HEK293 (cell line): ENCODE measurements around the gene UGT1A3.

Experiments
- CTCF ChIA-PET: fragments of 350-600 bp; formaldehyde crosslinking; extraction: SDS; loops from one replicate; lab custom pipeline; 2021; ENCODE audit warnings: antibody characterized with exemption; lab: Yijun Ruan, JAX
- POLR2A ChIA-PET: fragments of 300-600 bp; formaldehyde crosslinking; extraction: SDS; loops from one replicate; lab custom pipeline; 2020; ENCODE audit warnings: antibody characterized with exemption, inconsistent platforms; lab: Yijun Ruan, JAX
- H3K27ac ChIP-seq: fragments of 200-500 bp; sonication (Bioruptor generic); 2 replicates; pipeline ENCODE4 v1.5.1; 2014; ENCODE audit warnings: low read depth, low read length, control low read depth, inconsistent platforms; ENCODE audit errors: extremely low read depth
- H3K36me3 ChIP-seq, 2 experiments: fragments of 200-500 bp in 1 of 2; sonication (Bioruptor generic) in 1 of 2; 1 replicate in 1 of 2; 2 replicates in 1 of 2; pipeline ENCODE4 v1.5.1; 2014 to 2017; ENCODE audit warnings: inconsistent platforms in 2 of 2, low read length in 2 of 2; ENCODE audit not compliant: control insufficient read depth in 2 of 2, insufficient read depth in 1 of 2
- H3K4me1 ChIP-seq: fragments of 200-500 bp; sonication (Bioruptor generic); 2 replicates; pipeline ENCODE4 v1.5.1; 2014; ENCODE audit warnings: mild to moderate bottlenecking, low read length, inconsistent platforms; ENCODE audit not compliant: control insufficient read depth, insufficient read depth
- H3K4me3 ChIP-seq: 2 replicates; pipeline ENCODE4 v1.5.1; 2011; ENCODE audit warnings: low read depth, mild to moderate bottlenecking, control low read depth, low read length, moderate library complexity
- H3K9me3 ChIP-seq: fragments of 200-500 bp; sonication (Bioruptor generic); 2 replicates; pipeline ENCODE4 v1.5.1; 2014; ENCODE audit warnings: low read depth, low read length, inconsistent platforms; ENCODE audit not compliant: control insufficient read depth, insufficient read depth
- KLF7 ChIP-seq: fragments of 450-650 bp; formaldehyde crosslinking; IDR thresholded peaks from 2 replicates; pipeline ENCODE4 v1.5.1; 2016; ENCODE audit warnings: missing biosample characterization, missing genetic modification characterization, borderline replicate concordance
- PATZ1 ChIP-seq: fragments of 450-650 bp; formaldehyde crosslinking; IDR thresholded peaks from 2 replicates; pipeline ENCODE4 v1.5.1; 2016; ENCODE audit warnings: missing biosample characterization, missing genetic modification characterization
- PRDM10 ChIP-seq: fragments of 450-650 bp; formaldehyde crosslinking; IDR thresholded peaks from 2 replicates; pipeline ENCODE4 v1.5.1; 2016; ENCODE audit warnings: missing biosample characterization, missing genetic modification characterization
- SCRT1 ChIP-seq: fragments of 450-650 bp; formaldehyde crosslinking; IDR thresholded peaks from 2 replicates; pipeline ENCODE4 v1.5.1; 2016; ENCODE audit warnings: missing biosample characterization, missing genetic modification characterization, borderline replicate concordance
- YY1 ChIP-seq: fragments of 450-650 bp; formaldehyde crosslinking; IDR thresholded peaks from 2 replicates; pipeline ENCODE4 v1.5.1; 2018; ENCODE audit warnings: missing biosample characterization, missing genetic modification characterization
- ZNF10 ChIP-seq: fragments of 450-650 bp; formaldehyde crosslinking; IDR thresholded peaks from 2 replicates; pipeline ENCODE4 v1.5.1; 2017; ENCODE audit warnings: missing biosample characterization, missing genetic modification characterization
- ZNF121 ChIP-seq: fragments of 450-650 bp; formaldehyde crosslinking; IDR thresholded peaks from 2 replicates; pipeline ENCODE4 v1.5.1; 2016; ENCODE audit warnings: missing biosample characterization, missing genetic modification characterization
- ZNF148 ChIP-seq: fragments of 450-650 bp; formaldehyde crosslinking; IDR thresholded peaks from 2 replicates; pipeline ENCODE4 v1.5.0; 2017; ENCODE audit warnings: missing biosample characterization, missing genetic modification characterization, borderline replicate concordance
- ZNF175 ChIP-seq: fragments of 450-650 bp; formaldehyde crosslinking; IDR thresholded peaks from 2 replicates; pipeline ENCODE4 v1.5.1; 2016; ENCODE audit warnings: missing biosample characterization, missing genetic modification characterization
- ZNF19 ChIP-seq: fragments of 450-650 bp; formaldehyde crosslinking; IDR thresholded peaks from 2 replicates; pipeline ENCODE4; 2016; ENCODE audit warnings: missing biosample characterization, missing genetic modification characterization, low read depth
- ZNF214 ChIP-seq: fragments of 450-650 bp; formaldehyde crosslinking; IDR thresholded peaks from 2 replicates; pipeline ENCODE4 v1.5.1; 2017; ENCODE audit warnings: missing biosample characterization, mild to moderate bottlenecking, missing genetic modification characterization, borderline replicate concordance
- ZNF354C ChIP-seq: fragments of 450-650 bp; formaldehyde crosslinking; IDR thresholded peaks from 2 replicates; pipeline ENCODE4 v1.5.1; 2016; ENCODE audit warnings: missing biosample characterization, missing genetic modification characterization, low read depth, borderline replicate concordance
- ZNF426 ChIP-seq: fragments of 450-650 bp; formaldehyde crosslinking; IDR thresholded peaks from 2 replicates; pipeline ENCODE4 v1.5.1; 2017; ENCODE audit warnings: missing biosample characterization, missing genetic modification characterization, mild to moderate bottlenecking, inconsistent platforms, moderate library complexity
- ZNF513 ChIP-seq: fragments of 450-650 bp; IDR thresholded peaks from 2 replicates; pipeline ENCODE4 v1.5.1; 2018; ENCODE audit warnings: missing biosample characterization, missing genetic modification characterization
- ZNF514 ChIP-seq: fragments of 450-650 bp; formaldehyde crosslinking; IDR thresholded peaks from 2 replicates; pipeline ENCODE4 v1.5.1; 2016; ENCODE audit warnings: missing biosample characterization, missing genetic modification characterization
- ZNF580 ChIP-seq: fragments of 450-650 bp; formaldehyde crosslinking; IDR thresholded peaks from 2 replicates; pipeline ENCODE4 v1.5.1; 2016; ENCODE audit warnings: missing biosample characterization, missing genetic modification characterization
- ZNF843 ChIP-seq: fragments of 450-650 bp; formaldehyde crosslinking; IDR thresholded peaks from 2 replicates; pipeline ENCODE4 v1.5.1; 2016; ENCODE audit warnings: missing biosample characterization, missing genetic modification characterization

UGT1A3 gene

GRCh38 chr2:233807215-233807865 is 78.5 kb downstream of the UGT1A3 start:
- ChIA-PET CTCF (interaction anchor here (0.6 to 1.4 kb wide), 2 partner anchors 11 to 1240 kb away, joined by 3 to 4 read pairs; no protein-coding TSS in a partner anchor), POLR2A (no interaction called here)
- TF ChIP-seq ZNF513 (tag by site-specific recombination) (no peak), ZNF175 (tag by site-specific recombination) (no peak), ZNF580 (tag by site-specific recombination) (no peak), SCRT1 (no peak), PRDM10 (tag by site-specific recombination) (no peak), ZNF354C (no peak), ZNF121 (tag by site-specific recombination) (no peak), ZNF10 (tag by site-specific recombination) (no peak), ZNF19 (tag by site-specific recombination) (no peak), ZNF426 (tag by site-specific recombination) (no peak), ZNF843 (no peak), KLF7 (tag by site-specific recombination) (no peak), ZNF148 (tag by site-specific recombination) (no peak), PATZ1 (tag by site-specific recombination) (no peak), YY1 (tag by site-specific recombination) (no peak), ZNF214 (no peak), ZNF514 (tag by site-specific recombination) (no peak)
- H3K36me3 ChIP-seq: no peaks in the 10 kb centered on the region
- H3K4me1 ChIP-seq: no peaks in the 10 kb centered on the region
- H3K4me3 ChIP-seq: no peak overlapping the region
- H3K27ac ChIP-seq: no peak overlapping the region
- H3K9me3 ChIP-seq: no peaks in the 10 kb centered on the region
